Common myeloid progenitor, CD34-positive (primary cell): ENCODE data around the gene INHBE.

Source experiments
- CTCF ChIA-PET: fragments of 350-600 bp; sonication (Branson Sonifier 250); formaldehyde crosslinking; loops from one replicate; lab custom pipeline; 2021; ENCODE audit warnings: antibody characterized with exemption; lab: Charles Lee
- POLR2A ChIA-PET: fragments of 350-600 bp; sonication (Branson Sonifier 250); formaldehyde crosslinking; loops from one replicate; lab custom pipeline; 2021; ENCODE audit warnings: antibody characterized with exemption; lab: Charles Lee
- DNase-seq, 3 donors: peaks; one replicate each; pipeline versions ENCODE4 v3.0.0 to v3.0.0-alpha.2; 2013
- H3K27ac ChIP-seq, 2 experiments: 1 replicate in 1 of 2; 2 replicates in 1 of 2; pipeline ENCODE4 v1.7.0; 2013; ENCODE audit warnings: inconsistent platforms in 2 of 2, low read length in 2 of 2, mild to moderate bottlenecking in 2 of 2, low read depth in 1 of 2, moderate library complexity in 1 of 2; ENCODE audit not compliant: severe bottlenecking in 2 of 2, insufficient read depth in 1 of 2, poor library complexity in 1 of 2
- H3K27me3 ChIP-seq, 5 experiments: replicated peaks in 2 of 5; 1 replicate in 3 of 5; 2 replicates in 2 of 5; pipeline versions ENCODE4 v1.6.1 to v1.7.0; 2013; ENCODE audit warnings: low read length in 4 of 5, mild to moderate bottlenecking in 2 of 5, moderate library complexity in 2 of 5, inconsistent platforms in 1 of 5; ENCODE audit not compliant: insufficient read depth in 5 of 5, control insufficient read depth in 4 of 5
- H3K36me3 ChIP-seq, 4 experiments: 1 replicate in 2 of 4; 2 replicates in 2 of 4; pipeline versions ENCODE4 v1.6.1 to v1.7.0; 2013; ENCODE audit warnings: low read length in 3 of 4, control low read depth in 1 of 4, mild to moderate bottlenecking in 1 of 4; ENCODE audit not compliant: control insufficient read depth in 4 of 4, insufficient read depth in 4 of 4
- H3K4me1 ChIP-seq, 4 experiments: 1 replicate in 3 of 4; 2 replicates in 1 of 4; pipeline versions ENCODE4 v1.6.1 to v1.7.1; 2013; ENCODE audit warnings: low read length in 3 of 4, mild to moderate bottlenecking in 3 of 4, control low read depth in 1 of 4, inconsistent platforms in 1 of 4, moderate library complexity in 1 of 4; ENCODE audit not compliant: control insufficient read depth in 4 of 4, insufficient read depth in 4 of 4; ENCODE audit errors: control extremely low read depth in 1 of 4
- H3K4me3 ChIP-seq, 7 experiments: 1 replicate in 4 of 7; 2 replicates in 3 of 7; pipeline versions ENCODE4 v1.5.1 to v1.7.0; 2013; ENCODE audit warnings: mild to moderate bottlenecking in 7 of 7, low read length in 6 of 7, moderate library complexity in 6 of 7, inconsistent platforms in 2 of 7, low read depth in 2 of 7, control low read depth in 1 of 7; ENCODE audit not compliant: insufficient read depth in 4 of 7, control insufficient read depth in 1 of 7; ENCODE audit errors: extremely low read depth in 1 of 7
- H3K9me3 ChIP-seq, 5 experiments: 1 replicate in 4 of 5; 2 replicates in 1 of 5; pipeline versions ENCODE4 v1.6.1 to v1.7.1; 2013; ENCODE audit warnings: low read length in 4 of 5, mild to moderate bottlenecking in 2 of 5, inconsistent platforms in 1 of 5, low read depth in 1 of 5, moderate library complexity in 1 of 5; ENCODE audit not compliant: control insufficient read depth in 4 of 5, insufficient read depth in 2 of 5; ENCODE audit errors: control extremely low read depth in 1 of 5
- WGBS: methylation state at CpG from one replicate; pipeline ENCODE4 v1.1.5; 2013; ENCODE audit not compliant: insufficient coverage; 5-methylcytosine and 5-hydroxymethylcytosine counted together

The INHBE gene

GRCh38 chr12:57487055-57487596 lies 32.0 kb downstream of the INHBE start:
- no peaks in the 10 kb centered on the region for H3K27me3 ChIP-seq
- POLR2A ChIA-PET = interaction anchor here (0.6 kb wide), 1 partner anchor 15 kb away, joined by 4 read pairs; no protein-coding TSS in a partner anchor
- H3K36me3 ChIP-seq = peaks cover 7 to 28% (median 17%) of the 10 kb centered on the region in 4 experiments
- no peak overlapping the region for H3K4me3 ChIP-seq
- WGBS = 95% methylated on average over 20 of the region's 27 CpGs
- H3K9me3 ChIP-seq = no peaks in the 10 kb centered on the region
- no peak for DNase-seq
- peak overlapping the region in 1 of 2 experiments; percentile 34 for H3K27ac ChIP-seq
- CTCF ChIA-PET = interaction anchor here (0.7 to 2.7 kb wide), 7 partner anchors 8 to 29 kb away, joined by 3 to 13 read pairs (median 5); no protein-coding TSS in a partner anchor
- peaks cover 0 to 17% (median 14%) of the 10 kb centered on the region in 4 experiments for H3K4me1 ChIP-seq

DNA sequence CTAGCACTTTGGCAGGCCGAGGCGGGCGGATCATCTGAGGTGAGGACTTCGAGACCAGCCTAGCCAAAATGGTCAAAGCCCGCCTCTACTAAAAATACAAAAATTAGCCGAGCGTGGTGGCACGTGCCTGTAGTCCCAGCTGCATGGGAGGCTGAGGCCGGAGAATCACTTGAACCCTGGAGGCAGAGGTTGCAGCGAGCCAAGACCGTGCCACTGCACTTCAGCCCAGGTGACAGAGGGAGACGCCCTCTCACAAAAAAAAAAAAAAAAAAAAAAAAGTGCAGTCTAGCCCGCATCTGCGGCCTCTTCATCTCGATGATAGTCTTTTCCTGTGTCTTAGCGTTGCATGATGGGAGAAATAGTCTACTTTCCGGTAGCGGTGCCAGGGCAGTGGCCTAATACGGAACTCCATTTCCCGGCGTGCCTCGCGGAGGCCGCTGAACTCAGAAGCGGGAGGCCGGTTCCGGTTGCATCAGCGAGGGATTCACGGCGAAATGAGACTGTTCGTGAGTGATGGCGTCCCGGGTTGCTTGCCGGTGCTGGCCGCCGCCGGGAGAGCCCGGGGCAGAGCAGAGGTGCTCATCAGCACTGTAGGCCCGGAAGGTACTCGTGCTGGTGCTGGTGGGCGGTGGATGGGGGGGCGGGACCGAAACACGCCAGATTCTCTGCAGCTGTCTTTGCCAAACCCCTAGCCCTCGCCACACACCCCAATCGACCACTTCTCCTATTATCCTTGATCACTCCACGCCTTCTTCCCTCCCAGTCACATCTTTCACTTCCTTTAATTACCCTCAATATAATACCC lies 32.7 kb downstream of the INHBE start, which contains the start of gene MARS1:
TSS of gene MARS1 (plus strand) at position 472 of the 805 bp plus-strand sequence. CDS start at position 495, 23 bp downstream.
- H3K27ac ChIP-seq = peak within 1 kb of the TSS; percentile 92 to 97
- no peaks in the 10 kb centered on the region for H3K27me3 ChIP-seq
- 18% methylated on average over 29 of the region's 47 CpGs for WGBS
- H3K9me3 ChIP-seq = no peaks in the 10 kb centered on the region
- DNase-seq = peak; percentile 96 to 98 (median 98)
- ChIA-PET POLR2A (interaction anchor here (0.6 to 1.6 kb wide), 3 partner anchors 11 to 29 kb away, joined by 3 to 8 read pairs (median 4); no protein-coding TSS in a partner anchor), CTCF (interaction anchor here (0.7 to 2.7 kb wide), 6 partner anchors 9 to 28 kb away, joined by 3 to 13 read pairs (median 6); no protein-coding TSS in a partner anchor)
- peak within 1 kb of the TSS; percentile 69 to 99 (median 93) for H3K4me3 ChIP-seq
- H3K36me3 ChIP-seq = peaks cover 9 to 34% (median 21%) of the 10 kb centered on the region in 4 experiments
- peaks cover 0 to 17% (median 14%) of the 10 kb centered on the region in 4 experiments for H3K4me1 ChIP-seq

DNA sequence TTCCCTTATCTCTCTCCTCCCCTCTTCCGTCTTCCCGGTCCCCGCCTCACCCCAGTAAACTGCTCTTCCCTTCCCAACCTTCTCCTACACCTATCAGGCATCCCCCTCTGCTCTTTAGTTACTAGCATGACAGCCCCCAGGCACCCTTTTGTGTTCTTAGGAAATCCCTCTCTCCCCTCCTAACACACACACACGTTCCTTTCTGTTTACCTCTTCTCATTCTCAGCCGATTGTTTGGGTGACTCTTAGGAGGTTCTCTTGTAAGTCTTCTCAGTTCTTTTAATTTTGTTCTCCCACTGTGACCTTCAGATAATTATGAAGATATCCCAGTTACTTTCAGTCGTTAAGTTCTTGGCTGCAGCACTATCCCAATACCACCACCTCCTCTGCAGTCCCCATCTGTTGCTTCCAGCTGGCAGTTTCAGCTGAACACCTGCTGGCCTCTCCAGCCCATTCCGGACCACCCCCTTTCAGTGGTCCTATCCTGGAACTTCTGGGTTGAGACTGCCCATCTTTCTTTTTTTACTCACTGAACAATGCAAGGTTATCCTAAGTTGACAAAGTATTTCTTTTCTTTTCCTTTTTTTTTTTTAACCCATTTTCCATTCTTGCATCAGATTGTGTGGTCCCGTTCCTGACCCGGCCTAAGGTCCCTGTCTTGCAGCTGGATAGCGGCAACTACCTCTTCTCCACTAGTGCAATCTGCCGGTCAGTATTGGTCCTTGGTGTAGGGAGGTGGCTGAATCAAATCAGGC lies 33.5 kb downstream of the INHBE start:
- POLR2A ChIA-PET = interaction anchor here (1.4 to 1.6 kb wide), 3 partner anchors 9 to 28 kb away, joined by 3 to 8 read pairs (median 4); partner anchors contain the start of gene ARHGAP9
- Histone ChIP-seq H3K9me3 (no peaks in the 10 kb centered on the region), H3K4me3 (peak overlapping the region; percentile 69 to 99 (median 93)), H3K36me3 (peaks cover 9 to 37% (median 24%) of the 10 kb centered on the region in 4 experiments), H3K27ac (peak overlapping the region; percentile 92 to 97), H3K4me1 (peaks cover 0 to 17% (median 14%) of the 10 kb centered on the region in 4 experiments), H3K27me3 (no peaks in the 10 kb centered on the region)
- CTCF ChIA-PET = interaction anchor here (1.3 to 3.4 kb wide), 4 partner anchors 12 to 86 kb away, joined by 3 to 14 read pairs (median 6); partner anchors contain the start of gene GLI1
- DNase-seq = no peak
- WGBS = 14% methylated on average over 5 of the region's 11 CpGs

- POLR2A ChIA-PET = interaction anchor here (1.4 to 1.6 kb wide), 3 partner anchors 9 to 27 kb away, joined by 3 to 8 read pairs (median 4); partner anchors contain the start of gene ARHGAP9
- H3K9me3 ChIP-seq = no peaks in the 10 kb centered on the region
- H3K4me3 ChIP-seq = peak overlapping the region in 2 of 7 experiments; percentile 86 to 99
- CTCF ChIA-PET = interaction anchor here (1.3 to 3.4 kb wide), 5 partner anchors 8 to 86 kb away, joined by 3 to 14 read pairs (median 7); partner anchors contain the start of genes ARHGAP9 and GLI1
- no peaks in the 10 kb centered on the region for H3K27me3 ChIP-seq
- H3K36me3 ChIP-seq = peaks cover 9 to 38% (median 24%) of the 10 kb centered on the region in 4 experiments
- 96% methylated on average over 3 of the region's 5 CpGs for WGBS
- H3K4me1 ChIP-seq = peaks cover 0 to 17% (median 14%) of the 10 kb centered on the region in 4 experiments
- DNase-seq = no peak
- peak overlapping the region in 1 of 2 experiments; percentile 97 for H3K27ac ChIP-seq
These were observed 34.1 kb downstream of the INHBE start for GRCh38 chr12:57489157-57489641.

DNA sequence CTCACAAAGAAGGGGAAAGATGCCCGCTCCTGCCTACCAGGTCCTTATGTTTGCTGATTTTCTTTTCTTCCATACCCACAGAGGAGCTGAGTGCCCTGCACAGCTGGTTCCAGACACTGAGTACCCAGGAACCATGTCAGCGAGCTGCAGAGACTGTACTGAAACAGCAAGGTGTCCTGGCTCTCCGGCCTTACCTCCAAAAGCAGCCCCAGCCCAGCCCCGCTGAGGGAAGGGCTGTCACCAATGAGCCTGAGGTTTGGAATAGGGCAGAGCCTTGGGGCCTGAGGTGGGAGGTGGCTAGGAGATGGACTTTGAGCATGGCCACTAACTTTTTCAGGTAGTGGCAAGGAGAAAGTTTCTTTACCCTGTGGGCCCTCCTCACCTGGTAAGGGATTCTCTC lies 35.0 kb downstream of the INHBE start:
- Histone ChIP-seq H3K27ac (peak overlapping the region in 1 of 2 experiments; percentile 14), H3K27me3 (no peaks in the 10 kb centered on the region), H3K36me3 (peaks cover 9 to 39% (median 24%) of the 10 kb centered on the region in 4 experiments), H3K4me3 (no peak overlapping the region), H3K9me3 (no peaks in the 10 kb centered on the region), H3K4me1 (peaks cover 0 to 17% (median 14%) of the 10 kb centered on the region in 4 experiments)
- ChIA-PET CTCF (interaction anchor here (0.7 to 3.4 kb wide), 8 partner anchors 9 to 85 kb away, joined by 3 to 14 read pairs (median 4); partner anchors contain the start of genes ARHGAP9 and GLI1), POLR2A (no interaction called here)
- DNase-seq = no peak
- whole genome bisulfite sequencing = 96% methylated on average over 4 of the region's 4 CpGs
